HG03571 (cell line): ENCODE measurements around the gene CEACAM18.
"Not testable (repeated sequence)": the region's sequence is repeated elsewhere in the genome, so short reads cannot be mapped to it uniquely, and the experiment has no call there.

ENCODE experiments used
- ATAC-seq: cut with Tn5 transposase; IDR thresholded peaks from one replicate; pipeline ENCODE4 v1.9.1; 2021; ENCODE audit not compliant: unreplicated experiment

The CEACAM18 gene

DNA sequence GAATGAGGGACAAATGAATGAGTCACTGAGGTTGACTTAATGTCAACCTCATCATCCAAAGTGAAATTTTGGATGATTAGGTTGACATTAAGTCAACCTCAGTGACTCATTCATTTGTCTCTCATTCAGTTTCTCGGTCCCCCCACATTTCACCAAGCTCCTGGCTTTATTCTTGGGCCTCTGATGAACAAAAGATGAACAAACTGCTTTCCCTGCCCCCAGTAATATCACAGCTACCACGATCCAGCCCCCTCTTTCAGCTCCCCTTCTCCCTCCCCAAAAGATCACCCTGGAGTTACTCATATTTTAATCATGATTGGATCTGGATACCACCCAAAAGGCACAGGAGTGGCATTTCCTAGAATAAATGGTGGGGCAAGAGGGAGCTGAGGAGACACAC is 10.8 kb downstream of the CEACAM18 start:
- ATAC-seq, result no peak

DNA sequence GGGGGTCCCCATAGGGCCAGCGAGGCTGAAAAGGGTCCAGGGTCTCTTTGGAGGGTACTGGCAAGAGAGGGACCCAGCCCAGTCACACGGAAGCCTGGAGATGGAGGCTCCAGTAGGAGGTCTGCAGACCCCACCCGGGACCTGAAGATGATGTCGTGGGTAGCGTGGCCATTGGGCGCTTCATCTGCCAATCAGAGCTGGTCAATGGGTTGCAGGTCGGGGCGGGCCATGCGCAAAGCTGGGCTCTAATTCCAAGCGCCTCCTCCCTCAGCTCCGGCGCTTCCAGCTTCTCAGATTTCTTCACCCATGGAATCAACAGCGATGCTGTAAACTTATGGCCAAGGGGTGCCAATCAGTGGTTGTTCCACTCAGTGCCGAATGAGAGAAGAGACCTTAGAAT is 12.3 kb downstream of the CEACAM18 start:
- ATAC-seq, result no peak

DNA sequence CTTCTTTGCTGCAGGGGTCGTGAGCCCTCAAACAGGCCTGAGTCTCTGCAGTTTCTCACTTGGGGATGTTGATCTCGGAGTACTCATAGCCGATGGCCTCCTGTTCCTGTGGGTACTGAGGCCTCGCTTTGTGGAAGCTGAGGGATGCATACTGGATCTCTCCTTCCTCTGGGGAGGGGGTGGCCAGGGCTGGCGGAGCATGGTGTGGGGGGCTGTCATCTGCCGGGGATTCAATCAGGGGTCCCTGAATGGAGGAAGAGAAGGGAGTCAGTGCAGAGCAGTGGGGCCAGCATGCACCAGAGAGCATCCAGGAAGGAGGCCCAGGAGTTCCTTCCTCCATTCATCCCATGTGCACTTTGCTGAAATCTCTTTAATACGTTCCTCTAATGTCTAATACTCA is 13.2 kb downstream of the CEACAM18 start:
- no peak for ATAC-seq

DNA sequence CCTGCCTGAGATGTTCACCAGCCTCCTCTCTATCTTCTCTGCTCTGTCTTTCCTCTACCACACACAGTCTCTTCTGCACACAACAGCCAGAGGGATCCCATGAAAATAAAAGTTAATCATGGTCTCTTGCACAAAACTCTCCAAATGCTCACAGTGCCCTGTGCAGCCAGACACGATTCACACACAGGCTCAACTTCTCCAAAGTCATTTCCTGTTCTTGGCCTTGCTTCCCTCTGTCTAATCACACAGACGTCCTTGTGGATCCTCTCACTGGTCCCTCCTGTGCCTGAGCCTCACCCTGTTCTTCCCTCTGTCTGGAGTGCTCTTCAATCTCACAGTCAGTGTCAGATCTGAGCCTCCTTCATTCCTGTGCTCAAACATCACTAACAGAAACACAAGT is 15.4 kb downstream of the CEACAM18 start:
- no peak for ATAC-seq

DNA sequence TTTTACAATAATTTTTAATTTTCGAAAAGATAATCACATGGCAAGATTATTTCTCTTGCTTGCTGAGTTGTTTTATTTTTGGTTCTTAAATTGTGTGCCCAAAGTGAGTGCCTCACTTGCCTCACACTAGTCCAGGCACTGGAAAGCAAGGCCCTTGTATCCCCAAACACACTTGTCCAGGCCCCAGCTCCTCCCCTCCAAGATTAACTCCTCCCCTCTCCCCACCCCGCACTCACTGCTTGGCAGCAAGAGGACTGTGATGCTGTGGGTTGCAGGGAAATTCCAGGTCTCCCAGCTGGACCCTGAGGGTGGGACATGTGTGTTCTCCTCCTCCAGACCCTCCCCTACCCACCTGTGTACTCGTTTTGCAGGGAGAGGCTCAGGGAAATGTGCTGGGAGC is 19.3 kb downstream of the CEACAM18 start:
- no peak for ATAC-seq

DNA sequence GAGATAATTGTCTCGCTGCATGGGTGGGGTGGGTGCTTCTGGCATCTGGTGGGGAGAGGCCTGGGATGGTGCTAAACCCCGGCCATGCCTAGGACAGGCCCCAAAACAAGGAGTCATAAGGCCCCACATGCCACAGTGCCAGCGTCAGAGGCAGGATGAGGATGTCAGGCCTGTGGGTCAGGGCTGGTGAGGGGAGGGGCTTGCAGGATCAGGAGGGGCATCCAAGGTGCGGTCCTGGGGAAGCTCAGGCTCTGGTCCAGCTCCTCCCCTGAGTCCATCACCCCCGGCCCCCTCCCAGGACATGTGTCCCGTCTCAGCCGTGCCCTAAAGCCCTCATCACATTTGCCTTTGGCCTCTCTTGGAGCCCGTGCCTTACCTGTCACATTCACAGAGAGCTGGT is 22.6 kb downstream of the CEACAM18 start:
- ATAC-seq, result not testable (repeated sequence)

DNA sequence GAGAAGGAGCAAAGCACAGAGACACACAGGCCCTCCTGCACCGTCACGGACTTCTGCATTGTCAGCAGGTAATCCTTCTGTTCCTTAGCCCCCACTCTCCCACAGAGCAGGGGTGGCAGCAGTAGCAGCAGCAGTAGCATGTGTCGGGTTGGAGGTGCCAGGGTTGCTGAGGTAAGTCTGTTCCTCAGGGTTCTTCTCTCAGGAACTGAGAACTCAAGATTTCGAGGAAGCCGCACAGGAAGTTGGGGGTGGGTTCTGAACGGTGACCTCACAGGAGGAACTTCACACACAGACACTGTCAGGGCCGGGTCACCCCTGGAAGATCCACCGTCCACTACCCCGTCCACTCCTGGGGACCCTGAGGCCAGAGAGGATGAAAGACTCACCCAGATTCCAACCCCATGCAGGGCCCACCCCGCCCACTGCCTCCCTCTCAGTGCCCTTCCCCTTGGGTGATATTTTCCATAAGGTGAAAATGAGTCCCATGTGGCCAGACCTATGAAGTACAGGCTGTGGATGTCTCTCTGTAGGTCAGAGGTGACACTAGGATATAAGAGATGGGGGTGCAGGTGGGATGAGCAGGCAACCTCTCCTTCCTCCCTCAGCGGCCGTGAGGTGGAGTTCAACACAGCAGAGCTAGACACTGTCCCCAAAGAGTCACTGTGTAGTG is 23.4 kb downstream of the CEACAM18 start, which contains the start of gene SIGLEC12:
TSS of gene SIGLEC12 (minus strand) at position 207 of the 670 bp plus-strand sequence. CDS start at position 140, 67 bp downstream.
- no peak for ATAC-seq

DNA sequence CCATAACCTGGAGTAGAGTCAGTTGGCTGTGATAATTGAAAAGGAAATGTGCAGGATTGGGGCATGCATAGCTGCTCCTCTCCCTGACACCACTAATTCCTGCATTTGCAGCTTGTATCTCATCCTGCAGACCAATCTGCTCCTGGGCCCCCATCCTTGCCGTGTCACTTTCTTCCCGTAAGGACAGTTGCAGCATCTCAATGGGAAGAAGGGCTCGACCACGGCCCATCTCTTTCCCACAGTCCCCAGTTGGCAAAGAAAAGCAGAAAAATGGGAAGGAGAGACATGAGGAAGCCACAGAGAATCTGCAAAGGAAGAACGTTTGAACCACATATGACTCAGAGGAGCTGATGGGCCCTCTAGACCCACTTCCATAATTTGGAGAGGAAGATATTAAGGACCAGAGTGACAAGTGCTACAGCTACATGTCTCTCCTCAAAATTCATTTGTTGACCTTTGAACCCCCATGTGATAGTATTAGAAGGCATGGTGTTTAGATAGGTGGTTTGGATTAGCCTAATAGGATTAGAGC is 25.0 kb downstream of the CEACAM18 start:
- no peak for ATAC-seq

DNA sequence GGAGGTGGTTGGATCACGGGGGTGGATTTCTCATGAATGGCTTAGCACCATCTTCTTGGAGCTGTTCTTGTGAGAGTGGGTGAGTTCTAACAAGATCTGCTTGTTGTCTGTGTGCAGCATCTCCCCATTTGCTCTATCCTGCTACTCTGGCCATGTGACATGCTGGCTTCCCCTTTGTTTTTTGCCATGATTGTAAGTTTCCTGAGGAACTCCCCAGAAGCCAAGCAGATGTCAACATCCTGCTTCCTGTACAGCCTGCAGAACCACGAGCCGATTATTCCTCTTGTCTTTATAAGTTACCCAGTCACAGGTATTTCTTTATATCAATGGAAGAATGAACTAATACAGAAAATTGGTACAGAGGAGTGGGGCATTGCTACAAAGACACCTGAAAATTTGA is 25.6 kb downstream of the CEACAM18 start:
- ATAC-seq, result no peak

DNA sequence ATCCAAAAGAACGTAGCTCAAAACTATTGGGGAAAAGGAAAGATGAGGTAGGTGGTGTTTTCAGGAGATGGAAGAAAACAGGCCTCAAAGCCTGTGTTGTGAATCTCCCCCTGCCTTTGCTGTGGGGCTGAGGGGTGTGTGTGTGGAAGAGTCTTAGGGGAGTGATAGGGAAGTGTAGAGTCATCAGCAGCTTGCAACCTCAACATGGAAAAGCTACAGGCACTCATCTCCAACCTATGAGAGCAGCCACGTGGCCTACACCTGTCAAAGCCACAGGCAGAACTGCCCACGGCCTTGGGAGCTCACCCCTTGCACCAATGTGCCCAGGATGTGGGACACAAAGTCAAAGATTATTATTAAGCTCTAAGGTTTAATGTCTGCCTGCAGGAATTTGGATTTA is 27.6 kb downstream of the CEACAM18 start:
- no peak for ATAC-seq

DNA sequence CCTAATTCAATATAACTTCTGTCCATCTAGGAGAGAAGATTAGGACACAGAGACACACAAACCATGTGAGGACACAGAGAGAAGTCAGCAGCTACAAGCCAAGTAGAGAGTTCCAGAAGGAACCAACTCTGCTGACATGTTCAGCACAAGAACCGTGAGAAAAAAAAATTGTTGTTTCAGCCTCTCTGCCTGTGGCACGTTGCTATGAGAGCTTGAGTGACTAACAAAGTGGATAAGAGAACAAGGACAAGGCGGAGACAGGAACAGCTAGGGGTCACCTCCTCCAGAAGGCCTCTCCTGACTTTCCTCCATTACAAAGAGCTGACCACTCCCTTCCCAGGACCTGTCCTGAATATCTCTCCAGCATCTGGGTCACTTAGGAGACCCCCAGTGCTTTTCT is 28.9 kb downstream of the CEACAM18 start:
- no peak for ATAC-seq

DNA sequence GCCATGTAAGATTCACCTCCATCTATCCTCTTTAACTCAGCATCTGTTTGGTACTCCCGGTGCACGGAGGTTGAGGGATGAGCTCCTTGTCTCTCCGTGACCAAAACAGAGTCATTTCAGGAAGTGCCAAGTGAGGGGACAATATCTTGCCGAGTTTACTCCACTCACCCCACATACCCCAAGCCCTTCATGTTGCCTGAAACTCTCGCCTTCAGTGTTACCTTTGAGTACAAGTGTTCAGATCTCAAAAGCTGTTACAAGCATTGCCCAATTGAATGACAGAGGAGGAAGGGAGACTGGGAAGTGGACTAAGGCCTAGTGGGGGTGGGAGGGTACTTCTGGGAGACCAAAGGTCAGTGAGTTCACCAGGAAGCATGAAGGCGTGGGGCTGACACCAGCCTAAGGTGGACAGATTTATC is 29.3 kb downstream of the CEACAM18 start:
- ATAC-seq, result no peak

DNA sequence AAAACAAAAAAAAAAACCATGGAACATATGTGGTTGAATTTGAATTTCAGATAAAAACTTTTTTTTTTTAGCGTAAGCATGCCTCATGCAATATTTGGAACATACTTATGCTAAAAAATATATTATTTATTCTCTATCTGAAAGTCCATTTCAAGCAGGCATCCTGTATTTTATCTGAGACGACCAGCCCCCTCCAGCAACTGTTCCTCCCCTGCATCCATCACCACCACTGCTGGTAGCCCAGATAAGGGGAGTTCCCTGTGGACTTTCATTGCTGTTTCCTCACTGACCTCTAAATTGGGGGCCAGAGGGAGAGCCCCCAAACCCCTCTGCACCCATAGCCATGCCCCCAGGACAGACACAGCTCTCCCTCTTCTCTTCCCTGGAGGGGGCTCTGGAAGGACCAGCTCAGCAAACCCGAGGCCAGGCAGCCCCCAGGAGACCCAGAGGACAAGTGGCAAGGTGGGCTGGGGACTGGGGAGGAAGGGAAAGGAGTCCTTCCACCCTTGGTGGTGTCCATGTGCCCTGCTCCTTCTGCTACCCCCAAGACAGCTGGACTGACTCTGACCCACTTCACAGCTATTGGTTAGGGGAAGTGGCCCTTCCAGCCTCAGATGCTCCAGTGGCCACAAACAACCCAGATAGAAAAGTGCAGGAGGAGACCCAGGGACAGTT is 29.9 kb downstream of the CEACAM18 start:
- ATAC-seq, result no peak

DNA sequence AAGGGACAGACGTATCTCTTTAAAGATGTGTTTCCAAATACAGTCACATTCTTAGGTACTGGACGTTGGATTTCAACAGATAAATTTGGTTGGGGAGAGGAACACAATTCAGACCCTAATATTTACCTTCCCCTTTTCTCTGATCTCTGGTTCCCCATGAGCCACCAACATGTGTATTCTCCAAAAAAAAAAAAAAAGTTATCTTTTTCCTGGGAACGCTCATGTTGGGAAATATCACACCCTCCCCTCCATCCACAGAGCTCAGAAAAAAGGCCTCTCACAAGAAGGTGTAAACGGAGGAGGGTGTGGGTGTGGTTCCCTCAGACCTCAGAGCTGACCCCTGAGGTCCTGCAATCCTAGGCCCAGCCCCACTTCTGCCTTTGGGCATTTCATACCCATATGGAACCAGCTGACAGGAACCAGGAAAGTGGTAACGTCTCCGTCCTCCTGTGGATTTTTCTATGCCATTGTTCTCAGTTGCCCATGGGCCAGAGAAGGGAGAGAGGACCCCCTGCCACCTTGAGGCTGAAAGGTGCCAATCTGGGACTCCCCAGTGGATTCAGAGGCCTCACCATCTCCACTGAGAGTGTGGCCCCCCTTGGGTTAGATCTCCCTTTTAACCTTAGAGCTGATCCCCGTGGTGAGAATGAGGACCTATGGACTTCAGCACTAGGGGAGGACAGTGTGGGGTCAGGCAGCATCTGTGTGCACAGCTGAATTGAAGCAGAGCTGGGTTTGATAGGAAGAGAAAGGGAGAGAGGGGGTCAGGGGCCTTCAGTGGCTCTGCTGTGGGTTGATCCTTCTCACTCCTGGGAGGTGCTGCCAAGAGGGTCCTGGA is 31.7 kb downstream of the CEACAM18 start:
- no peak for ATAC-seq

DNA sequence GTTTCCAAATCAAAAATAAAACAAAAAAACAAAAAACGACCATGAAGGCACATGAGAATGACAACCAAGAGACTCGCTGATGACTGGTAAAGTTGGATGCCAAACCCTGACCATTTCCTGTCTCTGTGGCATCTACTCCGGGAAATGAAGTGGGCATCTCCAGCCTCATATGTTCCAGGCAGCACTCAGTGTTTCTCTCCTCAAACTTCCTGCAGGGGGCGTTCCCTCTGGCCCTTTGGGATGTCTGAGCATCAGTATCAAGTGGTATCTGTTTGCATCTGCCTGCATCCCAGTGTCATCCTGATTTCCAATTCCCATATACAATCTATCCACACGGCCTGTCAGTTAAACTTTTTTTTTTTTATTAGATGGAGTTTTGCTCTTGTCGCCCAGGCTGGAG is 33.0 kb downstream of the CEACAM18 start:
- ATAC-seq, result no peak

DNA sequence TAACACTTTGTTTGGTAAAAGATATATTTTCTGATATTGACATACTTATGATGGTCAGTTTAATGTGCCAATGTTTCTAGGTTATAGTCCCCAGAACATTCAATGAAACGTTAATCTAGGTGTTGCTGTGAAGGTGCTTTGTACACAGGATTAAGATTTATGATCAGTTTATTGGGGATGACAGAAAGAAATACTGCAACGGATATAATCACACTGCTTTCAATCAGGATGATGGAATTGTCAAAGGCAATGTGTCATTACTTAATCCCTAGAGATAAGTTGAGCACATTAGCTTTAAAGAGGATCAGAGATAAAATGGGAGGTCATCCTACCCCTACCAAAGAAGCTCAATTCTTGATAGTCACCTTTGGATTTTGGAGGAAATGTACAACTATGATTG is 35.6 kb downstream of the CEACAM18 start:
- ATAC-seq, result no peak

DNA sequence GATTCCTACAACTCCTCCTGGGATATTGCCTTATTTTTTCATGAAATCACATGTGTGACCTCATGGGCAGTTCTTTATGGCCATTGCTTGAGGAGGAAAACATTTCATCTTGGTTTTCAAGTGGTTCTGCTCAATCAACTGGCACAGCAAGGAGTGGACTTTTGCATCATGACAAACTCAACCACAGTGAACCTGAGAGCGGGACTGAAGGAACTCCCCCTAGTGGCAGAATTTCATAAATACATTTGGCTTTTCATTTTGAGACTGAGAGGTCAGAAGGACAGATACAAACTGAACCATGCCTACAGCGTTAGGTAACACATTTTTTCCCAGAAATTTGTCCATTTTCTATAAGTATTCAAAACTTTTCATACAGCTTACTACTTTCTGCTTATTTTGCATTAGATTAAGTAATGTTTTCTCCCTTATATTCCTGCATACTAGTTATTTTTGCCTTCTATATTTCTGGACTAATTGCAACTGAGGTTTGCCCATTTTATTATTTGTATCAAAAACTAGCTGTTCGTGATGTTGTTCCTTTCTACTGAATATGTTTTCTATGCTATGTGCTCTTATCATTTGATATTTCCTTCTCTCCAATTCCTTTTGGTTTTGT is 36.6 kb downstream of the CEACAM18 start:
- ATAC-seq, result no peak

DNA sequence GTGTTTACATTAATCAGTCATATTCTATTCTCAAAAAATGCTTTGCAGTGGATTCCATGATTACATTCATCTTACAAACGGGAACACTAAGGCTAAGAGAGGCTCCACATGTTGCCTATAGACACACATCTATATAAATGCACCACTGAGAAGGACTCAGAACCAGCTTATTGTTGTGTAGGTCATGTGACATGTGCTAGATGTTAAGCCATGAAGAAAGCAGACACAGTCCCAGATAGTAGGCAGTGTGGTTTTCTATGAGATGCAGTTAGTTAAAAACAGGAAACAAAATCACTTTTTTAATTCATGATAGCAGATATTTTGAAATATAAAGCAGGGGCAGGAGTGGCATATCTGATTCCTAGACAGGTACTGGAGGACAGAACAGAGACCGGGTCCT is 42.4 kb downstream of the CEACAM18 start:
- no peak for ATAC-seq

DNA sequence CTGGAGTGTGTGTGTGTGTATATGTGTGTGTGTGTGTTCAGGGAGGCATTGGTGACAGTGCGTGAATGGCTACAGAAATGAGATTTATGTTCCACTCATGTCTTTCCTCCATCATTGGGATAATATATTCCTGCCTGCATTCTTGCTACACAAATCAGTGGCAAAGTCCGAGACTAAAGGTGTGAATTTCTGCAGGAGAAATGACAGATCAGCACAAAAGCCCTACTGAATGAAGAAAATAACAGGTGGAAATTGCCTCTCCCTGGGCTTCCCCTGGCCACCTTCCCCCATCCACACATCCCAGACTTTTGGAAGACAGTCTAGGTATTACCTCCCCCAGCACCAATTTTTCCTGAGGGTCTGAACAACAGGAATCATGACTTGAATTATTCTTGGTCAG is 43.0 kb downstream of the CEACAM18 start:
- no peak for ATAC-seq

DNA sequence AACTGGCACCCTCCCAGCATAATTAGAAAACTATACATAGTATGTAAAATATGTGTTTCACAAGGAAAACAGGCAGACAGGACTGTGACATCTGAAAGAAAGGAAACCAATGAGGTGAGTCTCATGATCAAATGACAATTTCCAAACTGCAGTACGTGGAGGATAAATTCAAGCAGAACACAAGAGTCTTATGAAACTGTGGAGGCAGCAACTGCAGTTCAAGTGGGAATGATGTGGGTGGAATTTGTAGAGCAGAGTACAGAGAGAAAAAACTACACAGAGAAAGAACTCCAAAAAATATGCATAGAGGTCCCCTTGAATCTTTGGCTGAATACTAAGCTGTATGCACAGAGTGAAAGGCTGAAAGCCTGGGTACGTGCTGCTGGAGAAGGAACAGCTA is 43.4 kb downstream of the CEACAM18 start:
- no peak for ATAC-seq

DNA sequence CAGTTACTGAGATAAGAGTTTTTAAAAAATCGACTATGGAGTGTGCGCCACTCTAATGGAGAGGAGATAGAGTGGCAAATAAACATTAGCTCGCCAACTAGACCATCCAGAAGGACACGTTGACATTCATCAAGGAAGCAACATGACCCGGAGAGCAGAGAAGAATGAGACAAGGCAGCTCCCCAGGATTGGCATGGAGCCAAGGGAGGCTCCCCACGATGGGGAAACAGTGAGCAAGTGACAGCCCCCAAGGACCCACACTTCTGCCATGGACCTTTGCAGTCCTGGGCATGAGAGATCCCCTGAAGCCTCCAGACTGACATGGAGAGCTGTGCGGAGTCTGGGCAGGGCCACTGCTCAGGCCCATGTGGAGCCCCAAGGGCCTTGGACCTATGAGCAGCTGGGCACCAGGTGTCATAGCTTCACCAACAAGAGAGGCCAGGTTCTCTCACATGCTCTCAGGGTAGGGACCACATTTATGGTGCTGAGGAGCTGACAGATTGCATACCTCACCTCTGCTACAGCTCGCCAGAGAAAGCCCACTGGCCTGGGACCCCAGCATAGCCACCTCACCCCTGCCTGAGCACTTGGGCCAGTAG is 46.4 kb downstream of the CEACAM18 start:
- ATAC-seq, result no peak
